SKM-1 (cell line): ENCODE results near the gene ARID5B.

ENCODE experiments used
- DNase-seq: peaks from one replicate; lab custom pipeline; 2025; ENCODE audit not compliant: unreplicated experiment; lab: John Stamatoyannopoulos, UW

The ARID5B gene

GRCh38 chr10:62049624-62050345, 148.3 kb downstream of the ARID5B start:
- no peak for DNase-seq

GRCh38 chr10:62050346-62050892, 148.9 kb downstream of the ARID5B start:
- DNase-seq = no peak

- no peak for DNase-seq
Observed at GRCh38 chr10:62050893-62051433, 149.5 kb downstream of the ARID5B start.

GRCh38 chr10:62052276-62052675, 150.8 kb downstream of the ARID5B start:
- DNase-seq = no peak

GRCh38 chr10:62053860-62054259, 152.4 kb downstream of the ARID5B start:
- DNase-seq = no peak

GRCh38 chr10:62054408-62054807, 152.9 kb downstream of the ARID5B start:
- no peak for DNase-seq

GRCh38 chr10:62054830-62055229, 153.3 kb downstream of the ARID5B start:
- no peak for DNase-seq

GRCh38 chr10:62056219-62056618, 154.7 kb downstream of the ARID5B start:
- DNase-seq = no peak

GRCh38 chr10:62056698-62057097, 155.2 kb downstream of the ARID5B start:
- no peak for DNase-seq

- DNase-seq = no peak
Observed at GRCh38 chr10:62057359-62057758, 155.9 kb downstream of the ARID5B start.

GRCh38 chr10:62057850-62058249, 156.4 kb downstream of the ARID5B start:
- DNase-seq = no peak

GRCh38 chr10:62058476-62058875, 157.0 kb downstream of the ARID5B start:
- DNase-seq = no peak

GRCh38 chr10:62058896-62059216, 157.4 kb downstream of the ARID5B start:
- no peak for DNase-seq

GRCh38 chr10:62059217-62059920, 157.9 kb downstream of the ARID5B start:
- no peak for DNase-seq

GRCh38 chr10:62062028-62062427, 160.5 kb downstream of the ARID5B start:
- no peak for DNase-seq

- no peak for DNase-seq
Observed at GRCh38 chr10:62062752-62063512, 161.4 kb downstream of the ARID5B start.

GRCh38 chr10:62063795-62064472, 162.4 kb downstream of the ARID5B start:
- no peak for DNase-seq

- DNase-seq = no peak
Observed at GRCh38 chr10:62067560-62067959, 166.1 kb downstream of the ARID5B start.

- DNase-seq = no peak
Observed at GRCh38 chr10:62068464-62068863, 167.0 kb downstream of the ARID5B start.

- DNase-seq = no peak
Observed at GRCh38 chr10:62069452-62070178, 168.1 kb downstream of the ARID5B start.
